ENCODE results near the gene PNO1.

Gene PNO1

GRCh38 chr2:68185541-68186164, 28.0 kb downstream of the PNO1 start:
- Histone ChIP-seq H3K9me3 (ENCODE audit: control insufficient read depth, low read length) (no peaks in the 10 kb centered on the region), H3K36me3 (ENCODE audit: control insufficient read depth, insufficient read depth, low read length) (no peaks in the 10 kb centered on the region)

GRCh38 chr2:68187329-68187728, 29.6 kb downstream of the PNO1 start:
- Histone ChIP-seq H3K36me3 (ENCODE audit: control insufficient read depth, insufficient read depth, low read length) (no peaks in the 10 kb centered on the region), H3K27me3 (ENCODE audit: control insufficient read depth, insufficient read depth, low read length) (no peaks in the 10 kb centered on the region), H3K9ac (ENCODE audit: low read length) (no peak overlapping the region)

More at GRCh38 chr2:68185541-68186164, 28.0 kb downstream of the PNO1 start:
- Histone ChIP-seq H3K9ac (ENCODE audit: low read length) (no peak overlapping the region), H3K4me1 (ENCODE audit: control insufficient read depth, insufficient read depth, low read length) (peaks cover 7% of the 10 kb centered on the region), H3K4me3 (ENCODE audit: low read length) (no peak overlapping the region), H3K27me3 (ENCODE audit: control insufficient read depth, insufficient read depth, low read length) (no peaks in the 10 kb centered on the region)

GRCh38 chr2:68188831-68189230, 31.1 kb downstream of the PNO1 start:
- H3K27me3 ChIP-seq (ENCODE audit: control insufficient read depth, insufficient read depth, low read length), result no peaks in the 10 kb centered on the region
- no peaks in the 10 kb centered on the region for H3K36me3 ChIP-seq (ENCODE audit: control insufficient read depth, insufficient read depth, low read length)
- H3K4me3 ChIP-seq (ENCODE audit: low read length), result no peak overlapping the region
- peaks cover 19% of the 10 kb centered on the region for H3K4me1 ChIP-seq (ENCODE audit: control insufficient read depth, insufficient read depth, low read length)
- no peaks in the 10 kb centered on the region for H3K9me3 ChIP-seq (ENCODE audit: control insufficient read depth, low read length)
- H3K9ac ChIP-seq (ENCODE audit: low read length), result peak overlapping the region; percentile 9

More at GRCh38 chr2:68187329-68187728, 29.6 kb downstream of the PNO1 start:
- peaks cover 7% of the 10 kb centered on the region for H3K4me1 ChIP-seq (ENCODE audit: control insufficient read depth, insufficient read depth, low read length)
- H3K4me3 ChIP-seq (ENCODE audit: low read length), result no peak overlapping the region
- H3K9me3 ChIP-seq (ENCODE audit: control insufficient read depth, low read length), result no peaks in the 10 kb centered on the region

- Histone ChIP-seq H3K4me1 (ENCODE audit: control insufficient read depth, insufficient read depth, low read length) (peaks cover 19% of the 10 kb centered on the region), H3K9me3 (ENCODE audit: control insufficient read depth, low read length) (no peaks in the 10 kb centered on the region), H3K36me3 (ENCODE audit: control insufficient read depth, insufficient read depth, low read length) (no peaks in the 10 kb centered on the region), H3K9ac (ENCODE audit: low read length) (no peak overlapping the region), H3K27me3 (ENCODE audit: control insufficient read depth, insufficient read depth, low read length) (no peaks in the 10 kb centered on the region), H3K4me3 (ENCODE audit: low read length) (no peak overlapping the region)
These were observed 32.5 kb downstream of the PNO1 start for GRCh38 chr2:68189991-68190784.

GRCh38 chr2:68190991-68191731, 33.5 kb downstream of the PNO1 start:
- no peaks in the 10 kb centered on the region for H3K27me3 ChIP-seq (ENCODE audit: control insufficient read depth, insufficient read depth, low read length)
- no peaks in the 10 kb centered on the region for H3K36me3 ChIP-seq (ENCODE audit: control insufficient read depth, insufficient read depth, low read length)
- H3K4me1 ChIP-seq (ENCODE audit: control insufficient read depth, insufficient read depth, low read length), result peaks cover 19% of the 10 kb centered on the region
- H3K9ac ChIP-seq (ENCODE audit: low read length), result no peak overlapping the region
- no peak overlapping the region for H3K4me3 ChIP-seq (ENCODE audit: low read length)
- no peaks in the 10 kb centered on the region for H3K9me3 ChIP-seq (ENCODE audit: control insufficient read depth, low read length)

- Histone ChIP-seq H3K4me1 (ENCODE audit: control insufficient read depth, insufficient read depth, low read length) (peaks cover 12% of the 10 kb centered on the region), H3K4me3 (ENCODE audit: low read length) (no peak overlapping the region)
These were observed 35.5 kb downstream of the PNO1 start for GRCh38 chr2:68193144-68193543.

GRCh38 chr2:68193787-68194372, 36.2 kb downstream of the PNO1 start:
- Histone ChIP-seq H3K36me3 (ENCODE audit: control insufficient read depth, insufficient read depth, low read length) (no peaks in the 10 kb centered on the region), H3K27me3 (ENCODE audit: control insufficient read depth, insufficient read depth, low read length) (no peaks in the 10 kb centered on the region), H3K9ac (ENCODE audit: low read length) (no peak overlapping the region), H3K9me3 (ENCODE audit: control insufficient read depth, low read length) (no peaks in the 10 kb centered on the region), H3K4me3 (ENCODE audit: low read length) (no peak overlapping the region), H3K4me1 (ENCODE audit: control insufficient read depth, insufficient read depth, low read length) (peaks cover 12% of the 10 kb centered on the region)

More at GRCh38 chr2:68193144-68193543, 35.5 kb downstream of the PNO1 start:
- no peak overlapping the region for H3K9ac ChIP-seq (ENCODE audit: low read length)
- H3K36me3 ChIP-seq (ENCODE audit: control insufficient read depth, insufficient read depth, low read length), result no peaks in the 10 kb centered on the region
- H3K9me3 ChIP-seq (ENCODE audit: control insufficient read depth, low read length), result no peaks in the 10 kb centered on the region
- H3K27me3 ChIP-seq (ENCODE audit: control insufficient read depth, insufficient read depth, low read length), result no peaks in the 10 kb centered on the region

- no peaks in the 10 kb centered on the region for H3K36me3 ChIP-seq (ENCODE audit: control insufficient read depth, insufficient read depth, low read length)
- H3K27me3 ChIP-seq (ENCODE audit: control insufficient read depth, insufficient read depth, low read length), result no peaks in the 10 kb centered on the region
- no peaks in the 10 kb centered on the region for H3K9me3 ChIP-seq (ENCODE audit: control insufficient read depth, low read length)
- no peak overlapping the region for H3K4me3 ChIP-seq (ENCODE audit: low read length)
- H3K4me1 ChIP-seq (ENCODE audit: control insufficient read depth, insufficient read depth, low read length), result peaks cover 12% of the 10 kb centered on the region
- H3K9ac ChIP-seq (ENCODE audit: low read length), result no peak overlapping the region
These were observed 37.4 kb downstream of the PNO1 start for GRCh38 chr2:68195096-68195495.

- Histone ChIP-seq H3K27me3 (ENCODE audit: control insufficient read depth, insufficient read depth, low read length) (no peaks in the 10 kb centered on the region), H3K4me1 (ENCODE audit: control insufficient read depth, insufficient read depth, low read length) (peaks cover 12% of the 10 kb centered on the region), H3K9ac (ENCODE audit: low read length) (no peak overlapping the region), H3K4me3 (ENCODE audit: low read length) (no peak overlapping the region), H3K36me3 (ENCODE audit: control insufficient read depth, insufficient read depth, low read length) (no peaks in the 10 kb centered on the region), H3K9me3 (ENCODE audit: control insufficient read depth, low read length) (no peaks in the 10 kb centered on the region)
These were observed 38.5 kb downstream of the PNO1 start for GRCh38 chr2:68196120-68196716.

- Histone ChIP-seq H3K4me1 (ENCODE audit: control insufficient read depth, insufficient read depth, low read length) (peaks cover 11% of the 10 kb centered on the region), H3K4me3 (ENCODE audit: low read length) (no peak overlapping the region), H3K9me3 (ENCODE audit: control insufficient read depth, low read length) (no peaks in the 10 kb centered on the region), H3K9ac (ENCODE audit: low read length) (no peak overlapping the region), H3K36me3 (ENCODE audit: control insufficient read depth, insufficient read depth, low read length) (no peaks in the 10 kb centered on the region), H3K27me3 (ENCODE audit: control insufficient read depth, insufficient read depth, low read length) (no peaks in the 10 kb centered on the region)
These were observed 42.6 kb downstream of the PNO1 start for GRCh38 chr2:68200157-68200787.

- Histone ChIP-seq H3K9ac (ENCODE audit: low read length) (no peak overlapping the region), H3K36me3 (ENCODE audit: control insufficient read depth, insufficient read depth, low read length) (no peaks in the 10 kb centered on the region), H3K4me3 (ENCODE audit: low read length) (no peak overlapping the region), H3K27me3 (ENCODE audit: control insufficient read depth, insufficient read depth, low read length) (no peaks in the 10 kb centered on the region), H3K4me1 (ENCODE audit: control insufficient read depth, insufficient read depth, low read length) (peaks cover 11% of the 10 kb centered on the region), H3K9me3 (ENCODE audit: control insufficient read depth, low read length) (no peaks in the 10 kb centered on the region)
These were observed 45.9 kb downstream of the PNO1 start for GRCh38 chr2:68203587-68203986.

Measured in mucosa of stomach (tissue), 1 donor.